KOPT-K1 (cell line): ENCODE measurements around the gene C10orf90.

Experiments
- H3K27ac ChIP-seq: fragments of 200-600 bp; sonication (generic); 2 replicates; pipeline ENCODE4 v1.5.1; 2016; ENCODE audit warnings: antibody characterized with exemption, mild to moderate bottlenecking, low read depth, low read length; ENCODE audit not compliant: poor library complexity, severe bottlenecking
- H3K36me3 ChIP-seq: fragments of 200-600 bp; sonication (generic); 2 replicates; pipeline ENCODE4 v1.5.1; 2017; ENCODE audit warnings: antibody characterized with exemption, mild to moderate bottlenecking, low read length, moderate library complexity; ENCODE audit not compliant: insufficient read depth
- H3K9me3 ChIP-seq: fragments of 200-600 bp; sonication (generic); 2 replicates; pipeline ENCODE4 v1.5.1; 2017; ENCODE audit warnings: antibody characterized with exemption, low read length, mild to moderate bottlenecking; ENCODE audit not compliant: insufficient read depth, poor library complexity, severe bottlenecking

The C10orf90 gene

DNA sequence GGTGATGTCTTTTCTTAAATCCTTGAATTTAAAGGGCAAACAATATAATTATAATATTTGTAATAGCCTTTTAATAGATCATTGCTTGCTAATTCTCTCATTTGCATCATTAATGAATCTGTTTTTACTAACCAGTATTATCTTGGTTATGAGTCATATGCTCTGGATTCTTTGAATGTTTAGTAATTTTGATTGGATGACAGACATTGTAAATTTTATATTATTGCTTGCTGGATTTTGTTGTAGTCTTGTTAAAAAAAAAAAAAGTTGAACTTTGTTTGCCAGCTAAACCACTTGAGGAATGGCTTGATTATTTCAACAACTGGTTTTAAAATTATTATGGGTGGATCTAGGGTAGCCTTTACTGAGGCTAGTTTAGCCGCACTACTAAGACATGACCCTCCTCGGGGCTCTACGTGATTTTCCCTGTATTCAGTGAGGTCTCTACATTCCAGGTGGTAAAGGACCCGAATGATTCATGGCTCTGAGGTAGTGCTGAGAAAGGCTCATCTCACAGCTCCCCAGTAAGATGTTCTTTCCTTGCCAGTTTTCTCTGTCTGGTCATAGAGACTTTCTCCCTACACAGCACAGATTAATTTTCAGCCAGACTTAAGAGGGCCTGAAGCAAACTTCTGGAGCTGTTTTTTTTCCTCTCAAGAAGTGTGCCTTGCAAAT is 8.5 kb downstream of the C10orf90 start:
- no peak overlapping the region for H3K27ac ChIP-seq
- no peaks in the 10 kb centered on the region for H3K9me3 ChIP-seq
- H3K36me3 ChIP-seq: no peaks in the 10 kb centered on the region

DNA sequence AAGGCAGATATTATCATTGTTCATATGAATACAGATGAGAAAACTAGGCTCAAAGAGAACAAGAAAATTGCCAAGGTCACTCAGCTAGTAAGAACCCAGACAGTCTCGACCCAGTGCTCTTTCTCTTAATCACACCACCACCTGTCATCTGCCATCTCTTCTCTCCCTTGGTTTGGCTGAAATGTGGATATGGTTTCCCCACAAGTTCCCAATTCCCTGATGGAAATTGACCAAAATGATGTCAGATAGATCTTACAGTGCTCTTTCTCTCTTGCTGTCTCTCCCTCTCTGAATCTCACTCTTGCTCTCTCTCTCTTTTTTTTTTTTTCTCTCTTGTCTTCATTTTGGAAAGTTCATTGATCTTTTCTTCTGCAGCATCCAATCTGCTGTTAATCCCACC is 9.1 kb downstream of the C10orf90 start:
- no peak overlapping the region for H3K27ac ChIP-seq
- no peaks in the 10 kb centered on the region for H3K36me3 ChIP-seq
- no peaks in the 10 kb centered on the region for H3K9me3 ChIP-seq

DNA sequence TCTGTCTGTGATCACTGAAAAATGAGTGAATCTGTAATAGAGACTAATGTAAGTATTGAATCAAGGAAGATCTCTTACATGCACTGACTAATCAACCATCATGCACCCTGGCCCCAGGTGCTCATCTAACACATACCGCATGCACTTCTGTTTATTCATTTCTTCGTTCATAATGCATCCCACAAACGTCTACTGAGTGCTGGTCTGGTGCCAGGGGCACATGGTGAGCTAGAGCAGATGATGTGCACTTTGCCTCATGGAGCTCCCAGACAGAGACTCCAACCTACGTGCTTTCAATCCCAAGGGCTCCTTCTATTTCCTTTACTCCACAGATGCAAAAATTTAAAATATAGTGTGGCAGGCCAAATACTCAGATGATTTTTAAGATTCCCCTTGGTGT is 10.7 kb downstream of the C10orf90 start:
- no peak overlapping the region for H3K27ac ChIP-seq
- H3K9me3 ChIP-seq: no peaks in the 10 kb centered on the region
- no peaks in the 10 kb centered on the region for H3K36me3 ChIP-seq

DNA sequence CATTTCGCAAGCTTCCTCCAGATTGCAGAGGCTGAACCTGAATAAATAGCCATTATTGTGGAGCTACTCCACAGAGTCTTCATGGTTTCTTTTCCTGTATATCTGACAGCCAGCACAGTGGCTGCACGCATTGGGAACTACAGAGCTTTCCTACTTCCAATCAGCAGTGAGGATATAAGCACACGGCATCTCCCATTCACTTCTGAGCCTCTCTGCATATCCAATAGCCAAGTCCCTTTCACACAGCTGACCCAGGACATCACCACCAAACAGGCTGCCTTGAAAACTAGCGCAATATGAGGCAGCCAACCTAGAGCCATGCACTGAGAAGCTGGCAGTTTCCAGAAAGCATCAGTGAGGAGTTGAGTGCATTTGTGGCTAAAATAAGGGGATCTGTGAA is 11.6 kb downstream of the C10orf90 start:
- H3K27ac ChIP-seq: no peak overlapping the region
- H3K9me3 ChIP-seq: no peaks in the 10 kb centered on the region
- H3K36me3 ChIP-seq: no peaks in the 10 kb centered on the region

DNA sequence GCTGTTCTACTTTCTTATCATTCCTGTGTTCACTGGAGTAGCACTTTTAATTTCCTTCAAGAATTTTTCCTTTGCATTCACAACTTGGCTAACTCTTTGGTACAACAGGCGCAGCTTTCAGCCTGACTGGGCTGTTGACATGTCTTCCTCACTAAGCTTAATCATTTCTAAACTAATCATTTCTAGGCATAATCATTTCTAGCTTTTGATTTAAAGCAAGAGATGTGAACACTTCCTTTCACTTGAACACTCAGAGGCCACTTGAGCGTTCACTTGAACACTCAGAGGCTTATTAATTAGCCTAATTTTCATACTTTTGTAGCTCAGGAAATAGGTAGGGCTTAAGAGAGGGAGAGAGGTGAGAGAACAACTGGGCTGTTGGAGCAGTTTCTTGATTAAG is 15.9 kb downstream of the C10orf90 start:
- Histone ChIP-seq H3K36me3 (no peaks in the 10 kb centered on the region), H3K9me3 (no peaks in the 10 kb centered on the region), H3K27ac (no peak overlapping the region)

GRCh38 chr10:126651467-126651866 is 19.0 kb downstream of the C10orf90 start:
- Histone ChIP-seq H3K27ac (no peak overlapping the region), H3K36me3 (no peaks in the 10 kb centered on the region), H3K9me3 (no peaks in the 10 kb centered on the region)

GRCh38 chr10:126650161-126650560 is 20.3 kb downstream of the C10orf90 start:
- Histone ChIP-seq H3K36me3 (no peaks in the 10 kb centered on the region), H3K9me3 (no peaks in the 10 kb centered on the region), H3K27ac (no peak overlapping the region)

GRCh38 chr10:126647116-126647515 is 23.4 kb downstream of the C10orf90 start:
- Histone ChIP-seq H3K27ac (no peak overlapping the region), H3K36me3 (no peaks in the 10 kb centered on the region), H3K9me3 (no peaks in the 10 kb centered on the region)

DNA sequence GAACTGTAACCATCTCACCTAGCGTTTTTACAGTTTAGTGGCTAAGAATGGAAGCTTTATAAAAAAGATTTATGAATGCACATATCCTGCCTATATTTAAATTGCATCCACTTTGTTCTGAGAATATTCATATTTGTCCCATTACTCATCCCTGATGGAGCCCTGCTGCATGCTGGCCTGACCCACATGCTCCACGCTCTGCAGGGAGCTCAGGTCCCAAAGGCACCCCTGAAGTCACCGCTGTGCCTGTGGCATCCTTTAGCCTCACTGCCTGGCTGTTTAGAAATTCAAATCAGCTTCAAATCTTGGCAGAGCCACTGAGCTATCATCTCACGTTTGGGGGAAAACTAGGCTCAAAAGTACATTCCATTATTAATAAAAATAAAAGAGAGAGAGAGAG is 24.4 kb downstream of the C10orf90 start:
- Histone ChIP-seq H3K9me3 (no peaks in the 10 kb centered on the region), H3K27ac (no peak overlapping the region), H3K36me3 (no peaks in the 10 kb centered on the region)

- H3K36me3 ChIP-seq: no peaks in the 10 kb centered on the region
- H3K27ac ChIP-seq: no peak overlapping the region
- no peaks in the 10 kb centered on the region for H3K9me3 ChIP-seq
Measured at GRCh38 chr10:126640401-126640800, 30.1 kb downstream of the C10orf90 start.

DNA sequence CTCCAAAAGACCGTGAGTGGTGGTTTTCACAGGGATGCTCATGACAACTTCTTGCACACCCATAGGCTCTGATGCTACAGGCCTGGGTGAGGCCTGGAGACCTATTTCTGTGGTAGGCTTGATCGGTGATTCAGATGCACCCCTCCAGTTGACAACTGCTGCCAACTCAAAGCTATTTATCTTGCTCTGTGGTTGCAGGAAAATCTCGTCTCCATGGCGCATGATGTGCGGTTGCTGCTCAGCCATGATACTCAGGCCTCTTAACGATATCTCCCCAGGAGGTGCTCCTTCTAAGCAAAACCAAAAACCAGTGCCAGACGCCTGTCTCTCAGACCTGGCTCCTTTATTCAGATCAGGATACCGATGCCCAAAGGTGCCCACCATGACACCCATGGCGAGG is 31.4 kb downstream of the C10orf90 start:
- Histone ChIP-seq H3K36me3 (no peaks in the 10 kb centered on the region), H3K27ac (no peak overlapping the region), H3K9me3 (no peaks in the 10 kb centered on the region)

DNA sequence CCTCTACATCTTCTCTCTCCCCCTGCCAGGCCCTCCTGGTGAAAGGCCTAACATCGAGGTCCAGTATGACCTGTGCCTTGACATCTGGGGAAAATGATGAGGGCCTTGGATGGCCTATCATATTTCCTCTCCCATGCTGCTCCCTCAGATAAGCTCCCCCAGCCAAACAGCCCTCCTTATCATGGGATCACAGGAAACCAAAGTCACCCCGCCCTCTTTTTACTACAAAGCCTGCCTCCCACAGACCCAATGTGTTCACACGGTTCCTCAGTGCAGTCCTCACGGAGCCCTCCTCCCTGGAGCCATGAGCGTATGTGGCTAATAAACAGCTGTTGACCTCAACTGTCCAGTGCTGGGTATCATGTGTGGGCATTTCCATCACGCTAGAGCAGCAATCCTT is 32.0 kb downstream of the C10orf90 start:
- Histone ChIP-seq H3K9me3 (no peaks in the 10 kb centered on the region), H3K36me3 (no peaks in the 10 kb centered on the region)

GRCh38 chr10:126637501-126637900 is 33.0 kb downstream of the C10orf90 start:
- no peak overlapping the region for H3K27ac ChIP-seq
- no peaks in the 10 kb centered on the region for H3K9me3 ChIP-seq
- H3K36me3 ChIP-seq: no peaks in the 10 kb centered on the region

More for the DNA sequence above, 32.0 kb downstream of the C10orf90 start:
- H3K27ac ChIP-seq: no peak overlapping the region

- no peak overlapping the region for H3K27ac ChIP-seq
- H3K36me3 ChIP-seq: no peaks in the 10 kb centered on the region
- no peaks in the 10 kb centered on the region for H3K9me3 ChIP-seq
Measured at GRCh38 chr10:126634911-126635310, 35.6 kb downstream of the C10orf90 start.

DNA sequence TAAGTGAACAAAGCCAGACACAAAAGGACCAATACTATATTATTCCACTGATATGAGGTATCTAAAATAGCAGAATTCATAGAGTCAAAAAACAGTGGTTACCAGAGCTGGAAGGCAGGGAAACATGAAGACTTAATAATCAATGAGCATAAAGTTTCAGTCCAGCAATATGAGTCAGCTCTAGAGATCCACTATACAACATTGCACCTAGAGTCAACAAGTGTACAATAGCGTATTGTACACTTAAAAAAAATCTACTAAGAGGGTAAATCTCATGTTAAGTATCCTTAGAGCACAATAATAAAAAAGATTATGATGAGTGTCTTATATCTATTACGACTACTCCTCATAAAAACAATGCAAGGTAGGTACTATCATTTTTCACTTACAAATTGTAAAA is 36.1 kb downstream of the C10orf90 start:
- Histone ChIP-seq H3K9me3 (no peaks in the 10 kb centered on the region), H3K27ac (no peak overlapping the region), H3K36me3 (no peaks in the 10 kb centered on the region)

- no peaks in the 10 kb centered on the region for H3K9me3 ChIP-seq
- H3K36me3 ChIP-seq: no peaks in the 10 kb centered on the region
Measured at GRCh38 chr10:126632705-126633104, 37.8 kb downstream of the C10orf90 start.

More at GRCh38 chr10:126632705-126633104, 37.8 kb downstream of the C10orf90 start:
- no peak overlapping the region for H3K27ac ChIP-seq
